Ovary (tissue), 9 donors: ENCODE measurements around the gene HEXIM2. TPM values are rescaled to one million over a fixed set of nuclear protein-coding genes. Genes with fewer than 3 reads are reported as not detected.

Experiments
- DNase-seq, 5 donors: peaks; one replicate each; pipeline ENCODE4 v3.0.0-alpha.2; 2019 to 2020
- H3K27ac ChIP-seq, 2 donors: fragments of 200-600 bp; one replicate each; pipeline versions ENCODE4 v1.5.1 to v1.8.0; 2019 to 2022
- H3K27me3 ChIP-seq: fragments of 200-600 bp; one replicate; pipeline ENCODE4 v1.8.0; 2022
- H3K36me3 ChIP-seq: fragments of 200-600 bp; sonication (generic); one replicate; pipeline ENCODE4 v1.5.1; 2019
- H3K4me1 ChIP-seq: one replicate; pipeline ENCODE4 v1.8.1; 2013; ENCODE audit warnings: mild to moderate bottlenecking, moderate library complexity; ENCODE audit not compliant: insufficient read depth
- H3K4me3 ChIP-seq: fragments of 200-600 bp; sonication (generic); one replicate; pipeline ENCODE4 v1.5.1; 2017
- H3K9me3 ChIP-seq, 2 donors: fragments of 200-600 bp in 1 of 2; sonication (generic) in 1 of 2; one replicate each; pipeline versions ENCODE4 v1.5.1 to v1.8.1; 2013 to 2019; ENCODE audit warnings: mild to moderate bottlenecking in 1 of 2, moderate library complexity in 1 of 2
- EP300 ChIP-seq: sonication (generic); formaldehyde crosslinking; IDR thresholded peaks from one replicate; pipeline ENCODE4 v1.6.1; 2017; ENCODE audit warnings: antibody characterized with exemption
- POLR2A ChIP-seq: fragments of 450-650 bp; IDR thresholded peaks from one replicate; pipeline ENCODE4 v1.6.1; 2017; ENCODE audit warnings: antibody characterized with exemption, mild to moderate bottlenecking, moderate library complexity
- WGBS, 3 donors: extraction: QIAGEN DNeasy Blood & Tissue Kit in 1 of 3; methylation state at CpG; one replicate each; pipeline versions ENCODE4 v1.1.5 to v1.1.7; 2013 to 2017; 5-methylcytosine and 5-hydroxymethylcytosine counted together
- intact Hi-C, 4 donors: fragments of 100-400 bp; cut with DNase I; formaldehyde crosslinking; loops; one replicate each; pipeline versions ENCODE4 v1.11.0 to v1.15.1; 2022 to 2023
- polyA plus RNA-seq, 2 donors: library from polyadenylated mRNA; stranded (reverse); fragments of 200-250 nt in 1 of 2; fragments of 350-450 nt in 1 of 2; fragmentation: Illumina TruSeq in 1 of 2; extraction: RNeasy Lipid Tissue Mini Kit (QIAGEN cat#74804) in 1 of 2; gene quantifications; one replicate each; pipeline ENCODE4 v1.2.3, GENCODE V29; 2013 to 2014
- total RNA-seq, 7 donors: library from RNA; depleted of rRNA in 2 of 7; stranded (reverse); fragments of >200 nt in 2 of 7; fragmentation: NEBNext Ultra II Directional in 3 of 7; extraction: Animal tissue kit (Norgen Biotek cat#: 25700) in 3 of 7; gene quantifications; one replicate each; pipeline versions ENCODE4 v1.1.0 to v1.2.4, GENCODE V29; 2016 to 2023
- TF ChIP-seq, protein P1 (sequence below), 3 donors: fragments of 450-650 bp in 2 of 3; fragments of 200-600 bp in 1 of 3; IDR thresholded peaks; one replicate each; pipeline versions ENCODE4 v1.5.1 to v1.8.0; 2016 to 2022; ENCODE audit warnings: antibody characterized with exemption in 3 of 3, mild to moderate bottlenecking in 1 of 3
- donor health status: DM: no; HTN: no; CAD: no; lungs with moderate emphysema.
- donor health status: DM: no; HTN: no; CAD: no.
- donor health status: Bipolar disorder and iron deficiency.
- donor health status: DM: yes; HTN: yes; CAD: no.
- donor health status: DM: no; HTN: no; CAD: no.
- donor health status: DM: yes; HTN: yes; CAD: no.

Gene HEXIM2
- total and polyA plus RNA-seq, 9 donors, result 1.7 to 9.1 (median 5.5) TPM

DNA sequence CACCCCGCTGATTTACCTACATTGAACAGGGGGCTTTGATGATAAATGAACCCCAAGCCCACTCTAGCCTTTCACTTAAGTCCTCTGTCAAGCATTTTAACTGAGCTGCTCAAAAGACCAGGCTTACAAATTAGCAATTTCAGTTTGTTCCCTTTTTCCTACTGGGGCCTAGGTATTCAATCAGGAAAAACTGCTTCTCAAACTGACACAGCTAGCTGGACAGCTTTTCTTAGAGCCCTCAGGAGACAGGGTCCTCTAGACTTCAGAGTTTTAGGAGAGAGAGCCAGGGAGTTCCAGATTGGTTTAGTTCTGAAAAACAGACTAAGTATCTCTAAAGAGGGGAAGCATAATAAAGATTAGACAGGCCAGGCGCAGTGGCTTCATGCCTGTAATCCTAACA lies 6.2 kb upstream of the HEXIM2 start:
- H3K36me3 ChIP-seq, result no peaks in the 10 kb centered on the region
- peaks cover 12% of the 10 kb centered on the region for H3K4me1 ChIP-seq
- no peaks in the 10 kb centered on the region for H3K27me3 ChIP-seq
- no peaks in the 10 kb centered on the region for H3K9me3 ChIP-seq
- intact Hi-C loops, result no loop called here
- no peak overlapping the region for H3K4me3 ChIP-seq
- no peak overlapping the region for H3K27ac ChIP-seq
- no peak for TF ChIP-seq POLR2A
- TF ChIP-seq EP300, result no peak
- TF ChIP-seq, protein P1, sequence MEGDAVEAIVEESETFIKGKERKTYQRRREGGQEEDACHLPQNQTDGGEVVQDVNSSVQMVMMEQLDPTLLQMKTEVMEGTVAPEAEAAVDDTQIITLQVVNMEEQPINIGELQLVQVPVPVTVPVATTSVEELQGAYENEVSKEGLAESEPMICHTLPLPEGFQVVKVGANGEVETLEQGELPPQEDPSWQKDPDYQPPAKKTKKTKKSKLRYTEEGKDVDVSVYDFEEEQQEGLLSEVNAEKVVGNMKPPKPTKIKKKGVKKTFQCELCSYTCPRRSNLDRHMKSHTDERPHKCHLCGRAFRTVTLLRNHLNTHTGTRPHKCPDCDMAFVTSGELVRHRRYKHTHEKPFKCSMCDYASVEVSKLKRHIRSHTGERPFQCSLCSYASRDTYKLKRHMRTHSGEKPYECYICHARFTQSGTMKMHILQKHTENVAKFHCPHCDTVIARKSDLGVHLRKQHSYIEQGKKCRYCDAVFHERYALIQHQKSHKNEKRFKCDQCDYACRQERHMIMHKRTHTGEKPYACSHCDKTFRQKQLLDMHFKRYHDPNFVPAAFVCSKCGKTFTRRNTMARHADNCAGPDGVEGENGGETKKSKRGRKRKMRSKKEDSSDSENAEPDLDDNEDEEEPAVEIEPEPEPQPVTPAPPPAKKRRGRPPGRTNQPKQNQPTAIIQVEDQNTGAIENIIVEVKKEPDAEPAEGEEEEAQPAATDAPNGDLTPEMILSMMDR (IDR thresholded peaks at IDR 0.05), result no peak
- no peak for DNase-seq
- 93 to 95% (median 94%) methylated on average over 2 of the region's 2 CpGs for WGBS, 3 donors

DNA sequence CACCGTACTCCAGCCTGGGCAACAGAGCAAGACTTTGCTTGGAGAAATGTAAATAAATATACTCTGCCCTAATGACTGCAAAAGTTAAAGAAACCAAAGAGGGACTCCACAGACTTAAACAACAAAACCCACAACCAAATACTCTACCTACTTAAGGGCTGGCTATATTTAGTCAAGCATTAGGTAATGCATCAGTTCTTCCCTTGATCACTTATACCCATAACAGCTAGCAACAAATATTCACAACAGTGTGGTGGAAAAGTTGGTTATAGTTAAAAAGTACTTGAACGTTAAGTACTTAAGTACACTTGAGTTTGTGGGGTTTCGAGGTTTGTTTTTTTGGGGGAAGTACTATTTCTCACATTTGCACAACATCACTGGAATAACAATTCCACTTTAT lies 5.4 kb upstream of the HEXIM2 start:
- no peak for DNase-seq
- Histone ChIP-seq H3K27ac (no peak overlapping the region), H3K4me1 (peaks cover 12% of the 10 kb centered on the region), H3K36me3 (no peaks in the 10 kb centered on the region), H3K9me3 (no peaks in the 10 kb centered on the region), H3K27me3 (no peaks in the 10 kb centered on the region), H3K4me3 (no peak overlapping the region)
- 90 to 95% (median 93%) methylated on average over 3 of the region's 3 CpGs for WGBS, 3 donors
- TF ChIP-seq, protein P1 (IDR thresholded peaks at IDR 0.05), result no peak
- TF ChIP-seq POLR2A (no peak), EP300 (no peak)
- intact Hi-C loops, result no loop called here

DNA sequence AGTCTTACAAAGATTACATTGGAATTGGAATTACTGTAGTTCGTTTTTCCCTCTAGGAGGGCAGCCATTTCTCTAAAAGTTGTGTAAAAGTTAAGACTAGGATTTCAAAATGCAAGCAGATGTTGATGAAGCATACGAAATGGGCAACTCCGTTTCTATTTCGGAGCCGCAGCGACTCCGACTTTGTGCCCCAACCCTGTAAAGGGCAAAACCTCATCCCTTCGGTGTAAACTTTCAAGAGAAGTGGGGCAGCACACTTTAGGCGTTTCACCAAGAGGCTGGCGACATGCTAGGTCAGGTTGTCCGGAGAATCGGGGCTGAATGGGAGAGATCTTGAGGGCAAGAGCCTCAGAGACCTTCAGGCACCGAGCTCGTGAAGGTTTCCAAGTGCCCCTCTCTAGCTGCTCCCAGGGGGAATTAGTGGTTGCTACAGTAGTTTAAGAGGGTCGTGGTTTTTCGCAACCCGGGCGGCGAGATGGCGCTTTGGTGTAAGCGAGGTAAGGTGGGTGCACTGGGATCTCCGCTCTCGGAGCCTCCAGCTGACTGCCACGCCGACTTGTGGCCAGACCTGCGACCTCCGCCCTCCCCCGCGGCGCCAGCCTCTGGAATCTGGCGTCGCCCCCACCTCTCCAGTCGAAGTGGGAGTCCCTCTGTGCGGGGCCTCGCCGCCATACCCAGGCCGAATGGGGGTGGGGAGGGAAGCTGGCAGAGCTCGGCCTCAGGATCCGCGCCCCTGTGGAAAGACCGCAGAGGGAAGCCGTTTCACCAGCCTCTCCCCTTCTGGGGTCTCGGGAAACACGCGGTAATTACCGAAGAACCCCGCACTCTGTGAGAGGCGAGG lies 1.0 kb upstream of the HEXIM2 start:
- peak overlapping the region; percentile 93 to 99 for H3K27ac ChIP-seq
- no peaks in the 10 kb centered on the region for H3K27me3 ChIP-seq
- DNase-seq, result peak; percentile 74 to 86 (median 82)
- no peaks in the 10 kb centered on the region for H3K9me3 ChIP-seq
- peaks cover 13% of the 10 kb centered on the region for H3K4me1 ChIP-seq
- 0 to 1% (median 1%) methylated on average over 33 to 48 of the region's 48 CpGs for WGBS, 3 donors
- intact Hi-C loops, result loop anchor here in 1 of 4 donors (1.0 to 2.0 kb wide), 2 partner anchors 11 to 26 kb away; partner anchors contain the start of gene ACBD4
- TF ChIP-seq, protein P1 (IDR thresholded peaks at IDR 0.05), result peak in 1 of 3 donors; percentile 20
- TF ChIP-seq EP300 (no peak), POLR2A (no peak)
- peak overlapping the region; percentile 90 for H3K4me3 ChIP-seq
- no peaks in the 10 kb centered on the region for H3K36me3 ChIP-seq

DNA sequence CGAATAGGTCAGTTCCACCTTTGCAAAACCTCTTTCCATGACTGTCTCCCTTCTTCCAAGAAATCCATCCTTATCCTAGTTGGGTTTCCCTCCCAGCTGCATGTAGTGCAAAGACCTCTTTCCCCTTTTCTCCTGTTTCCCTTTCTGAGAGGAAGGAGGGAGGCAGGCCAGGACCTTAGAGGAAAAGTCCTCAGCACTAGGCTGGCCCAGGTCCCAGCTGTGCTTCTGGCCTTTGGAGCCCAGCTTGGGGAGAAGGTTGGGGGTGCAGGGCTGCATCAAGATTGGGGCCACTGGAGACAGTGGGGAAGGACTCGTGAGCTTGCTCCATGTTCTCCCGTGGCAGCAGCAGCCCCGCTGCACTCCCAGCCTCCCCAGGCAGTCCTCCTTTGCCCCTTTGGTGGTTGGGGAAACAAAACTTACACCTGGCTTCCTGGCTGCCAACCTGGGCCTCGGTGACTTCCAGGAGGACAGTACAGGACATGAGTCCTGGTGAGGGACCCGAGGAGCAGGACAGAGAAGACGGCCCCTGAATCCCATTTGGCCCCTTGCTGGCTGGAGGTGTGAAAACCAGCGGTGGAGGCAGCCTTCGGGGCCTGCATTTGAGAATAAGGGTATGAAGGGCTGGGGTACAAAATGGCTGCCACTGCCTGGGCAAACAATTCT lies 481 bp downstream of the HEXIM2 start:
- WGBS, 3 donors, result 50 to 57% (median 54%) methylated on average over 9 of the region's 9 CpGs
- peak; percentile 41 to 66 (median 61) for DNase-seq
- intact Hi-C loops, result no loop called here
- no peaks in the 10 kb centered on the region for H3K36me3 ChIP-seq
- no peaks in the 10 kb centered on the region for H3K27me3 ChIP-seq
- H3K4me1 ChIP-seq, result peaks cover 13% of the 10 kb centered on the region
- peak overlapping the region; percentile 9 for H3K4me3 ChIP-seq
- TF ChIP-seq EP300, result no peak
- TF ChIP-seq, protein P1 (IDR thresholded peaks at IDR 0.05), result no peak
- no peak for TF ChIP-seq POLR2A
- peak overlapping the region in 1 of 2 donors; percentile 9 for H3K27ac ChIP-seq
- H3K9me3 ChIP-seq, result no peaks in the 10 kb centered on the region
